Testis (tissue), 3 donors: ENCODE measurements around the gene RPS8. TPM values are rescaled to one million over a fixed set of nuclear protein-coding genes. Genes with fewer than 3 reads are reported as not detected.
"Not testable (repeated sequence)": the region's sequence is repeated elsewhere in the genome, so short reads cannot be mapped to it uniquely, and the experiment has no call there.

Experiments used
- DNase-seq: peaks from one replicate; pipeline ENCODE4 v3.0.0-alpha.2; 2019
- H3K27ac ChIP-seq, 2 donors: fragments of 200-600 bp; sonication (generic); one replicate each; pipeline ENCODE4 v1.5.1; 2019
- H3K27me3 ChIP-seq: fragments of 200-600 bp; sonication (generic); one replicate; pipeline ENCODE4 v1.5.1; 2019
- H3K36me3 ChIP-seq: fragments of 200-600 bp; sonication (generic); one replicate; pipeline ENCODE4 v1.5.1; 2017; ENCODE audit warnings: low read depth; ENCODE audit errors: missing control alignments
- H3K4me1 ChIP-seq: fragments of 200-600 bp; sonication (generic); one replicate; pipeline ENCODE4 v1.5.1; 2019
- H3K4me3 ChIP-seq, 2 donors: fragments of 200-600 bp; sonication (generic); one replicate each; pipeline ENCODE4 v1.5.1; 2017 to 2019
- H3K9me3 ChIP-seq: fragments of 200-600 bp; sonication (generic); one replicate; pipeline ENCODE4 v1.5.1; 2017
- POLR2A ChIP-seq: fragments of 450-650 bp; IDR thresholded peaks from one replicate; pipeline ENCODE4 v1.6.1; 2017; ENCODE audit warnings: antibody characterized with exemption, mild to moderate bottlenecking, moderate library complexity
- WGBS, 2 donors: methylation state at CpG; one replicate each; pipeline ENCODE4 v1.1.5; 2018; 5-methylcytosine and 5-hydroxymethylcytosine counted together
- intact Hi-C: fragments of 100-400 bp; cut with DNase I; formaldehyde crosslinking; loops from one replicate; pipeline ENCODE4 v1.15.1; 2023; ENCODE audit warnings: low total_unique reads
- polyA plus RNA-seq: library from polyadenylated mRNA; stranded (reverse); fragments of 350-450 nt; fragmentation: Illumina TruSeq; extraction: RNeasy Lipid Tissue Mini Kit (QIAGEN cat#74804); gene quantifications from one replicate; pipeline ENCODE4 v1.2.3, GENCODE V29; 2014; ENCODE audit warnings: low read depth, low replicate concordance; ENCODE audit not compliant: insufficient read depth
- total RNA-seq, 2 donors: library from RNA; depleted of rRNA; stranded (reverse); fragments of >200 nt; gene quantifications; one replicate each; pipeline ENCODE4 v1.2.3, GENCODE V29; 2016
- TF ChIP-seq, protein P1 (sequence below), 3 experiments: fragments of 450-650 bp in 2 of 3; fragments of 200-600 bp in 1 of 3; sonication (generic) in 1 of 3; IDR thresholded peaks; one replicate each; pipeline ENCODE4 v1.5.1; 2016 to 2019; ENCODE audit warnings: antibody characterized with exemption in 3 of 3, mild to moderate bottlenecking in 2 of 3, moderate library complexity in 1 of 3

RPS8 gene
- total and polyA plus RNA-seq, 3 donors from 2014 or later: 431 to 935 (median 860) TPM

DNA sequence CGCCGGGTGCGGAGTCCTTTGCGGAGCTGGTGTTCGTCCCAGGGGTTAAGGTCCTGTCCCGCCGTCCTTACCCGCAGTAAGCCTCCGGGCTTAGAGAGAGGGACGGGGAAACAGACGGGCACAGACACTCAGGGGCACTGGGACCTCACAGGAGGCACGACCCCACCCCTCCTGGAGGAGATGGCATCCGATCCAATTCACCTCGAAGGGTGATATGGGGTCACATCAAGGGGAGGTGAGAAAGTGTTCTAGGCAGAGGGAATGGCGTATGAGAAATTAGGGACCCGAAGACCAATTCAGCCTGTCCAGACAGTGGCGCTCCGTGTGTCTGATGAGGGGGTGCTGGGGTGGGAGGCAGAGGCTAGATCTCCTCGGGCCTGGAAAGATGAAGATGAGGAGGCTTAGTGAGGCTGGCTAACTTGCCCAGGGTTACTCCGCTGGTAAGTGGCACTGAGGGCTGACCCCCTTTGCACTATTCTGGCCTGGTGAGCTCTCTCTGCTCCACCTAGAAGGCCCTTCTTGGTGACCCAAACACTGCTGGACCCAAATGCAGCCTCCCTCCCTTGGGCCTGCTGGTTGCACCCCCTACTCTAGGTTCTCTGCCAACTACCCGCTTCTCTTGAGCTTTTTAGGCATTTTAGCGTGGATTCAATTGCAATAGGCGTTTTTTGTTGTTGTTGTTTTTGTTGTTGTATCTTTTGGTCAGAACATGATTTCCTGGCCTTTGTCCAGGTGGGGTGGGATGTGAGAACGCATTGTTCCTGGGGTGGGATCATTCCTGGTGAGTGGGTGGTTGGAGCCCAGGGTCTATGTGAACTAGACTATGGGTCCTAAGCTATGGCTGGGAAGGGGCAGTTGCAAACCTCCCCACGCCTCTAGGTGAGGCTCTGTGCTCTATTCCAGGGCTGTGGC, 45.2 kb downstream of the RPS8 start:
- Histone ChIP-seq H3K4me1 (peaks cover 16% of the 10 kb centered on the region), H3K9me3 (no peaks in the 10 kb centered on the region), H3K27me3 (no peaks in the 10 kb centered on the region), H3K27ac (peak overlapping the region; percentile 86 to 89), H3K4me3 (peak overlapping the region; percentile 41 to 67), H3K36me3 (no peaks in the 10 kb centered on the region)
- no peak for DNase-seq
- intact Hi-C loops: no loop called here
- TF ChIP-seq POLR2A: no peak
- TF ChIP-seq, protein P1, sequence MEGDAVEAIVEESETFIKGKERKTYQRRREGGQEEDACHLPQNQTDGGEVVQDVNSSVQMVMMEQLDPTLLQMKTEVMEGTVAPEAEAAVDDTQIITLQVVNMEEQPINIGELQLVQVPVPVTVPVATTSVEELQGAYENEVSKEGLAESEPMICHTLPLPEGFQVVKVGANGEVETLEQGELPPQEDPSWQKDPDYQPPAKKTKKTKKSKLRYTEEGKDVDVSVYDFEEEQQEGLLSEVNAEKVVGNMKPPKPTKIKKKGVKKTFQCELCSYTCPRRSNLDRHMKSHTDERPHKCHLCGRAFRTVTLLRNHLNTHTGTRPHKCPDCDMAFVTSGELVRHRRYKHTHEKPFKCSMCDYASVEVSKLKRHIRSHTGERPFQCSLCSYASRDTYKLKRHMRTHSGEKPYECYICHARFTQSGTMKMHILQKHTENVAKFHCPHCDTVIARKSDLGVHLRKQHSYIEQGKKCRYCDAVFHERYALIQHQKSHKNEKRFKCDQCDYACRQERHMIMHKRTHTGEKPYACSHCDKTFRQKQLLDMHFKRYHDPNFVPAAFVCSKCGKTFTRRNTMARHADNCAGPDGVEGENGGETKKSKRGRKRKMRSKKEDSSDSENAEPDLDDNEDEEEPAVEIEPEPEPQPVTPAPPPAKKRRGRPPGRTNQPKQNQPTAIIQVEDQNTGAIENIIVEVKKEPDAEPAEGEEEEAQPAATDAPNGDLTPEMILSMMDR (IDR thresholded peaks at IDR 0.05): no peak
- WGBS, 2 donors: 29 to 33% methylated on average over 20 to 25 of the region's 25 CpGs

DNA sequence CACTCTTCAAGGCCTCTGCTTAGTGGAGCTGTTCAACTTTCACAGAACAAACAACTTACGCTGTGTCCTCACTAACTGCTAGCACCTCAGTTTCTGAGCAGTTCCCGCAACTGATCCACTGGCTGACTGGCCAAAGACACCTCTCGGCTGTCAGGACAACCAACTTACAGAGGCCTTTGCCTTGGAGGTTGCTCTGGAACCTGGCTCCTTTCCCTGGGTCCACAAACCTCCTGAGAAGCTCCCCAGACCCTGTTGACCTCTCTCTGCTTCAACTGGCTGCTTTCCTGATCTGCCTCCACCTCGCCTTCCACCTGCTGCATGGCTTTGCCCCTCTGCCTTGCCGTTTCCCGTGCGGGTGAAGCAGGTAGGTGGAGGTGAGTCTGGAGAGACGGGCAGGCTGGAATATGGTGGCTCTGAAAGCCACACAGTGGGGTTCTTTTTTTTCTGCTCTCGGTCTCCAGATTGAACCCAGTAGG, 45.9 kb downstream of the RPS8 start:
- H3K36me3 ChIP-seq: no peaks in the 10 kb centered on the region
- H3K4me1 ChIP-seq: peaks cover 16% of the 10 kb centered on the region
- no peak for DNase-seq
- H3K4me3 ChIP-seq: no peak overlapping the region
- no peak for TF ChIP-seq POLR2A
- TF ChIP-seq, protein P1 (IDR thresholded peaks at IDR 0.05): no peak
- WGBS, 2 donors: 67 to 76% methylated on average over 9 of the region's 9 CpGs
- no peaks in the 10 kb centered on the region for H3K9me3 ChIP-seq
- intact Hi-C loops: no loop called here
- H3K27me3 ChIP-seq: no peaks in the 10 kb centered on the region
- H3K27ac ChIP-seq: peak overlapping the region; percentile 86 to 89

DNA sequence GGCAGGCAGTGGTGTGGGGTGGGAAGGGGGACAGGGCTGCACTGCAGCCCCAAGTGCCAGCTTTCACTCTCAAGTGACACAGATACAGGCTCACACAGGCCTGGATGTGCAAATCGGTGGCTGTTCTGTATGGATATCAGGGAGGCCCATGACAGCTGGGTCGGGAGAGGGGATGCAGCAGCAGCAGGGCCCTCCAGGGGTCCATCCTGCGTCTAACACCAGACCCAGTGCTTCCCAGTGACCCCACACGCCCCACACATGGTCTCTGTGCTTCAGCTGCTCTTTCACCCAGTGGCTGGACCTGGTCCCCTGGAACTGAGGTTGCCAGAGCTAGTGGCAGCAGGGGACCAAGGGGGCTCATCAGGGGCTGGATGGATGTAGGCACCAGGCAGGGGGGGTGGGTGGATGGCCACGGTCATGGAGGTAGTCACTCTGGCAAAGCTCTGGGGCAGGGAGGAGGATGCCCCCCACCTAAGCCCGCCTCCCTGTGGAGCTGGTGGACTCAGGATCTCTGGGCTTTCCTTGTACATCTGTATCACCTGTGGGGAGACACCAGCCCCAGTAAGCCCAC, 46.9 kb downstream of the RPS8 start:
- intact Hi-C loops: no loop called here
- no peak overlapping the region for H3K4me3 ChIP-seq
- no peak for DNase-seq
- 61 to 87% methylated on average over 5 to 6 of the region's 6 CpGs for WGBS, 2 donors
- no peaks in the 10 kb centered on the region for H3K9me3 ChIP-seq
- no peak for TF ChIP-seq POLR2A
- TF ChIP-seq, protein P1 (IDR thresholded peaks at IDR 0.05): no peak
- H3K27ac ChIP-seq: no peak overlapping the region
- H3K27me3 ChIP-seq: no peaks in the 10 kb centered on the region
- peaks cover 19% of the 10 kb centered on the region for H3K4me1 ChIP-seq
- H3K36me3 ChIP-seq: no peaks in the 10 kb centered on the region

DNA sequence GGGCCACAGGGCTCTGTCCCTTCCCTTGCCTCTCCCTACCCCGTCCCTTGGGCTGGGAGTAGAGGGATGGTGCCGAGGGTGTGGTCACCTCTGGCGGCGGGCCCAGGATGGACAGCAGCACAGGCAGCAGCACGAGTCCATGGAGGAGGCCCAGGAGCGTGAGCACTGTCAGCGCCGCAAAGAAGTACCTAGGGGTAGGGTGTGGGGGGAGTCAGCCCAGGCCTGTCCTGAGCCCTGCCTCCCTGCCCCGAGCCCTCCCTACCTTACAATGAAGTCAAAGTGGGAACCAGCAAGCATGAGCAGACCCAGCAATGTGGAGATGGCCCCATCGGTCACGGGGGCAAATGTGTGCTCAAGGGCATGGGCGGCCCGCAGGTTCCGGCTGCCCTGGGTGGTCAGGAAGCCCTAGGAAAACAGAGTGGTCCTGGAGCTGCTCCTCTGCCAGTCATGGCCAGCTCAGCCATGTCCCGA, 47.7 kb downstream of the RPS8 start:
- Histone ChIP-seq H3K4me1 (peaks cover 19% of the 10 kb centered on the region), H3K4me3 (no peak overlapping the region), H3K27me3 (no peaks in the 10 kb centered on the region), H3K27ac (peak overlapping the region; percentile 21 to 60), H3K36me3 (no peaks in the 10 kb centered on the region), H3K9me3 (no peaks in the 10 kb centered on the region)
- DNase-seq: peak; percentile 61
- intact Hi-C loops: no loop called here
- TF ChIP-seq POLR2A: no peak
- TF ChIP-seq, protein P1 (IDR thresholded peaks at IDR 0.05): no peak
- whole genome bisulfite sequencing, 2 donors: 68 to 69% methylated on average over 10 to 15 of the region's 15 CpGs

GRCh38 chr1:44824392-44824791, 49.1 kb downstream of the RPS8 start:
- intact Hi-C loops, H3K4me3 ChIP-seq, H3K27me3 ChIP-seq, DNase-seq, H3K36me3 ChIP-seq, H3K9me3 ChIP-seq, H3K27ac ChIP-seq: not testable (repeated sequence)
- peaks cover 19% of the 10 kb centered on the region for H3K4me1 ChIP-seq
- WGBS, 2 donors: 87 to 90% methylated on average over 6 of the region's 6 CpGs
